Gastrocnemius medialis (tissue), 4 donors: Measurements from ENCODE around the gene GAS6.

ENCODE experiments used
- POLR2A ChIP-seq, 2 donors: fragments of 450-650 bp; IDR thresholded peaks; one replicate each; pipeline ENCODE4 v1.6.1; 2017; ENCODE audit warnings: antibody characterized with exemption in 2 of 2, mild to moderate bottlenecking in 2 of 2, moderate library complexity in 2 of 2
- TF ChIP-seq, protein P1 (sequence below), 5 experiments: fragments of 450-650 bp in 3 of 5; fragments of 200-600 bp in 2 of 5; sonication (generic) in 2 of 5; IDR thresholded peaks in 4 of 5; conservative IDR thresholded peaks in 1 of 5; 1 replicate in 4 of 5; 2 replicates in 1 of 5; pipeline ENCODE4 v1.5.1; 2016 to 2019; ENCODE audit warnings: antibody characterized with exemption in 5 of 5, mild to moderate bottlenecking in 3 of 5, moderate library complexity in 3 of 5

DNA sequence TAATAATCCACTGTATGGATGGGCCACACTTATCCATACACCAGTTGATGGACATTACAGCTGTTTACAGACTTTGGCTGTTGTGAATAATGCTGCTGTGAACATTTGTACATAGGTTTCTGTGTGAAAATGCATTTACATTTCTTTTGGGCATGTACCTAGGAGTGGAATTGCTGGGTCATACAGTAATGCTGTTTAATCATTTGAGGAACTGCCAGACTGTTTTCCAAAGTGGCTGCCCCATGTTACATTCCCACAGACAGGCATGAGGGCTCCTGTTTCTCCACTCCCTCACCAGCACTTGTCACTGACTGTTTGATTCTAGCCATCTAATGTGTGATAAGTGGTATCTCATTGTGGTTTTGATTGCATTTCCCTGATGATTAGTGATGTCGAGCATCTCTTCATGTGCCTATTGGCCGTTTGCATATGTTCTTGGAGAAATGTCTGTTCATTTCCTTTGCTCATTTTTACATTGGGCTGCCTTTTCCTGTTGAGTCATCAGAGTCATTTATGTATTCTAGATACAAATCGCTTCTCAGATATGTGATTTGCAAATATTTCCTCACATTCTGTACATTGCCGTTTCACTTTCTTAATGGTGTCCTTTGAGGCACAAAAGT, 92.1 kb downstream of the GAS6 start:
- TF ChIP-seq, protein P1, sequence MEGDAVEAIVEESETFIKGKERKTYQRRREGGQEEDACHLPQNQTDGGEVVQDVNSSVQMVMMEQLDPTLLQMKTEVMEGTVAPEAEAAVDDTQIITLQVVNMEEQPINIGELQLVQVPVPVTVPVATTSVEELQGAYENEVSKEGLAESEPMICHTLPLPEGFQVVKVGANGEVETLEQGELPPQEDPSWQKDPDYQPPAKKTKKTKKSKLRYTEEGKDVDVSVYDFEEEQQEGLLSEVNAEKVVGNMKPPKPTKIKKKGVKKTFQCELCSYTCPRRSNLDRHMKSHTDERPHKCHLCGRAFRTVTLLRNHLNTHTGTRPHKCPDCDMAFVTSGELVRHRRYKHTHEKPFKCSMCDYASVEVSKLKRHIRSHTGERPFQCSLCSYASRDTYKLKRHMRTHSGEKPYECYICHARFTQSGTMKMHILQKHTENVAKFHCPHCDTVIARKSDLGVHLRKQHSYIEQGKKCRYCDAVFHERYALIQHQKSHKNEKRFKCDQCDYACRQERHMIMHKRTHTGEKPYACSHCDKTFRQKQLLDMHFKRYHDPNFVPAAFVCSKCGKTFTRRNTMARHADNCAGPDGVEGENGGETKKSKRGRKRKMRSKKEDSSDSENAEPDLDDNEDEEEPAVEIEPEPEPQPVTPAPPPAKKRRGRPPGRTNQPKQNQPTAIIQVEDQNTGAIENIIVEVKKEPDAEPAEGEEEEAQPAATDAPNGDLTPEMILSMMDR (IDR thresholded peaks at IDR 0.05 in 4 of 5, conservative IDR thresholded peaks at IDR 0.05 in 1 of 5), result no peak
- TF ChIP-seq POLR2A (IDR thresholded peaks at IDR 0.05), result no peak
